ENCODE measurements around the gene SHROOM3. TPM values are rescaled to one million over a fixed set of nuclear protein-coding genes. Genes with fewer than 3 reads are reported as not detected.

The SHROOM3 gene
- total RNA-seq: 1.6 and 2.7 TPM in 2 replicates

GRCh38 chr4:76434901-76435527 is at the start of gene SHROOM3:
TSS of gene SHROOM3 (plus strand) at chr4:76435229. CDS start at chr4:76436053, 824 bp downstream.

DNA sequence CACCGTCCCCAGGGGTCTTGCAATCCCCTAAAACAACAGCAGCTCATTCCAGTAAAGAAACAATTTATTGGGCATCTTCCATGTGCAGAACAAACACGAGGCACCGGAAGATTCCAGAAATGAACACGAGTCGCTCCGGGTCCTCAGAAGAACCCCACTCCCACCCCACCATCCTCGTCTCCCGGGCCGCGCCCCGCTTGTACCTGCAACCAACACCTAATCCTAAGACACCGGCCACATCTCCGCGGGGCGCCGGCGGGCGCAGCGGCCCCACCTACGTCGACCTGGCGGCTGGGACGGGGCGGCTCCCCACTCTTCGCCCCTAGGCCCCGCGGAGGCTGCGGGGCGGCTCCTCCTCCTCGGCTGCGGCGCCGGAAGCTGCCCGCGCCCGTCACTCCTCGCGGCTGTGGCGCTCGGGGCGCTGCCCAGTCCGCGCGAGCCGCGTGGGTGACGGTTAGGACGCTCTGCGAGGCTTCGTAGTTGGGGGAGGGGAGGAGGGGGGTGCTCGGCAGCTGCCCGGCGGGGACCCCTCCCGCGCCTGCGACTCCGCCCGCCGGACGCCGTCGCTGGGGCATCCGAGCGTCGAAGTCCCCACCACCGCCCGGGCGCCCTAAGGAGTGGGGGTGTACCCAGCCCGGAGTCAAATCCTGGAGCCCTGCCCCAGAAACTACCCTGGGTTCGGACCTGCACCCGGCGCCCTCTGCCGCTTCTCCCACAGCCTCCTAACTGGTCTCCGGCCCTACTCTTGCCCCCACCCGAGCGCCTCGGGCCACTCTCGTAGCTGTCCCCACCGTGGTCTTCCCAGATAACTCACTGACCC is 14.1 kb upstream of the SHROOM3 start, which contains the start of gene CCDC158:
Gene CCDC158 (minus strand): TSS at position 380 of the 820 bp plus-strand sequence. CDS start 17,934 bp downstream, outside the sequence.

Small RNA genes lying within 50 kb of the gene (small RNA-seq; reads per million reads assigned to genes)
- gene MIR4450: not detected
- gene RF00278: not detected
- gene RNU6-145P: 0.13 reads per million

Other genes with a start within 250 kb of the SHROOM3 start
- 152 and 153 TPM in 2 replicates for gene SCARB2, start 221.4 kb upstream of the SHROOM3 start, total RNA-seq
- not detected in 2 replicates for gene FAM47E, start 183.5 kb upstream of the SHROOM3 start, total RNA-seq
- 0.98 and 1.7 TPM in 2 replicates for gene STBD1, start 128.5 kb upstream of the SHROOM3 start, total RNA-seq
- not detected in 2 replicates for gene CCDC158, start 14.1 kb upstream of the SHROOM3 start, total RNA-seq

Measured in vein endothelial cell (primary cell).